ENCODE data around the gene NDUFAF3.
"Not testable (repeated sequence)": the region's sequence is repeated elsewhere in the genome, so short reads cannot be mapped to it uniquely, and the experiment has no call there.

Gene NDUFAF3

GRCh38 chr3:48999085-48999858 is 22.6 kb upstream of the NDUFAF3 start:
- DNase-seq (ENCODE audit: low read depth): no peak

- no peak for DNase-seq (ENCODE audit: low read depth)
Measured at GRCh38 chr3:49001155-49001554, 20.8 kb upstream of the NDUFAF3 start.

- DNase-seq (ENCODE audit: low read depth): no peak
Measured at GRCh38 chr3:49004352-49005302, 17.3 kb upstream of the NDUFAF3 start.

- DNase-seq (ENCODE audit: low read depth): no peak
Measured at GRCh38 chr3:49005303-49005680, 16.6 kb upstream of the NDUFAF3 start.

- DNase-seq (ENCODE audit: low read depth): no peak
Measured at GRCh38 chr3:49005998-49006397, 15.9 kb upstream of the NDUFAF3 start.

- DNase-seq (ENCODE audit: low read depth): no peak
Measured at GRCh38 chr3:49006408-49007067, 15.4 kb upstream of the NDUFAF3 start.

GRCh38 chr3:49007068-49007770 is 14.7 kb upstream of the NDUFAF3 start, which contains the start of gene WDR6:
WDR6 (plus strand) TSS chr3:49007391; CDS start chr3:49007432, 41 bp downstream.
- peak; percentile 96 for DNase-seq (ENCODE audit: low read depth)

- DNase-seq (ENCODE audit: low read depth): peak; percentile 87
Measured at GRCh38 chr3:49007771-49008528, 14.0 kb upstream of the NDUFAF3 start.

GRCh38 chr3:49008627-49009026 is 13.3 kb upstream of the NDUFAF3 start:
- DNase-seq (ENCODE audit: low read depth): not testable (repeated sequence)

GRCh38 chr3:49009396-49009795 is 12.5 kb upstream of the NDUFAF3 start:
- no peak for DNase-seq (ENCODE audit: low read depth)

GRCh38 chr3:49012441-49013017 is 9.4 kb upstream of the NDUFAF3 start:
- DNase-seq (ENCODE audit: low read depth): no peak

GRCh38 chr3:49013113-49013737 is 8.7 kb upstream of the NDUFAF3 start:
- no peak for DNase-seq (ENCODE audit: low read depth)

- DNase-seq (ENCODE audit: low read depth): peak; percentile 46
Measured at GRCh38 chr3:49013738-49014660, 7.9 kb upstream of the NDUFAF3 start.

GRCh38 chr3:49015072-49015471 is 6.8 kb upstream of the NDUFAF3 start:
- no peak for DNase-seq (ENCODE audit: low read depth)

- no peak for DNase-seq (ENCODE audit: low read depth)
Measured at GRCh38 chr3:49015765-49016164, 6.2 kb upstream of the NDUFAF3 start.

- no peak for DNase-seq (ENCODE audit: low read depth)
Measured at GRCh38 chr3:49016414-49017228, 5.3 kb upstream of the NDUFAF3 start.

GRCh38 chr3:49017229-49017970 is 4.5 kb upstream of the NDUFAF3 start:
- DNase-seq (ENCODE audit: low read depth): no peak

Measured in activated T-cell treated with anti-CD3 and anti-CD28 coated beads for 48 hours (primary cell).